GM19025 (cell line): ENCODE data around the gene SCEL.
"Not testable (repeated sequence)": the region's sequence is repeated elsewhere in the genome, so short reads cannot be mapped to it uniquely, and the experiment has no call there.

Experiments
- ATAC-seq: cut with Tn5 transposase; IDR thresholded peaks from one replicate; pipeline ENCODE4 v1.9.1; 2021; ENCODE audit warnings: mild to moderate bottlenecking, low read depth, moderate library complexity; ENCODE audit not compliant: unreplicated experiment

SCEL gene

GRCh38 chr13:77535448-77535847, at the start of gene SCEL:
Gene SCEL, plus strand, starts transcription at chr13:77535706. Its CDS starts 20,170 bp downstream, at chr13:77555876.
- ATAC-seq: no peak

GRCh38 chr13:77489566-77490337, 45.8 kb upstream of the SCEL start:
- no peak for ATAC-seq

GRCh38 chr13:77492982-77493381, 42.5 kb upstream of the SCEL start:
- no peak for ATAC-seq

GRCh38 chr13:77494226-77494625, 41.3 kb upstream of the SCEL start:
- ATAC-seq: no peak

- no peak for ATAC-seq
Measured at GRCh38 chr13:77497350-77497749, 38.2 kb upstream of the SCEL start.

GRCh38 chr13:77497835-77498234, 37.7 kb upstream of the SCEL start:
- no peak for ATAC-seq

- peak; percentile 73 for ATAC-seq
Measured at GRCh38 chr13:77502104-77502720, 33.3 kb upstream of the SCEL start.

GRCh38 chr13:77503398-77503797, 32.1 kb upstream of the SCEL start:
- ATAC-seq: no peak

GRCh38 chr13:77506874-77507273, 28.6 kb upstream of the SCEL start:
- no peak for ATAC-seq

- no peak for ATAC-seq
Measured at GRCh38 chr13:77507931-77508776, 27.4 kb upstream of the SCEL start.

GRCh38 chr13:77508959-77509620, 26.4 kb upstream of the SCEL start:
- no peak for ATAC-seq

GRCh38 chr13:77510156-77510555, 25.4 kb upstream of the SCEL start:
- ATAC-seq: no peak

GRCh38 chr13:77511552-77511951, 24.0 kb upstream of the SCEL start:
- ATAC-seq: no peak

- peak; percentile 61 for ATAC-seq
Measured at GRCh38 chr13:77513719-77514335, 21.7 kb upstream of the SCEL start.

GRCh38 chr13:77514336-77514726, 21.2 kb upstream of the SCEL start:
- ATAC-seq: peak; percentile 79

- ATAC-seq: no peak
Measured at GRCh38 chr13:77515785-77516184, 19.7 kb upstream of the SCEL start.

- no peak for ATAC-seq
Measured at GRCh38 chr13:77516342-77516789, 19.1 kb upstream of the SCEL start.

GRCh38 chr13:77518266-77518665, 17.2 kb upstream of the SCEL start:
- no peak for ATAC-seq

GRCh38 chr13:77519396-77519795, 16.1 kb upstream of the SCEL start:
- not testable (repeated sequence) for ATAC-seq

- no peak for ATAC-seq
Measured at GRCh38 chr13:77519808-77520207, 15.7 kb upstream of the SCEL start.
